NCI-H2107 (cell line): ENCODE results near the gene CXCR1.
"Not testable (repeated sequence)": the region's sequence is repeated elsewhere in the genome, so short reads cannot be mapped to it uniquely, and the experiment has no call there.

ENCODE experiments used
- DNase-seq: peaks from one replicate; lab custom pipeline; 2025; lab: John Stamatoyannopoulos, UW

The CXCR1 gene

DNA sequence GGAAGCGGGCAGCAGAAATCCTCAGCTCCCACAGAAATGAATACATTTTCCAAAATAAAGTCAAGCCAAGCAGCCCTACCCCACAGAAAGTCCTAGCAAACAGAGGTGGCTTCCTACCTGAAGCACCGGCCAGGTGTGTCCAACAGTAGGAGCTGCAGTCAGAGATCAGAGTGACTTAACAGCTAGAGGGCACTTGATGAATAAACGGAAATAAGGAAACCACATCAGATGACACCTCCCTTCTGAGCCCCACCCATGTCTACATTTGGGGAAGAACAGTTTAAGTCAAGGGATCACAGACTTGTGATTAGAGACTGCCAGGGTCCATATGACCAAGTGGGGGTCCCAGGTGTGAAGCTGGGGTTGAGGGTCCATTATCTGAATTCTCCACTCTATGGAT, at the start of gene CXCR1:
CXCR1 (minus strand) TSS at position 172 of the 400 bp plus-strand sequence. CDS start 1,751 bp downstream, outside the sequence.
- DNase-seq: no peak

DNA sequence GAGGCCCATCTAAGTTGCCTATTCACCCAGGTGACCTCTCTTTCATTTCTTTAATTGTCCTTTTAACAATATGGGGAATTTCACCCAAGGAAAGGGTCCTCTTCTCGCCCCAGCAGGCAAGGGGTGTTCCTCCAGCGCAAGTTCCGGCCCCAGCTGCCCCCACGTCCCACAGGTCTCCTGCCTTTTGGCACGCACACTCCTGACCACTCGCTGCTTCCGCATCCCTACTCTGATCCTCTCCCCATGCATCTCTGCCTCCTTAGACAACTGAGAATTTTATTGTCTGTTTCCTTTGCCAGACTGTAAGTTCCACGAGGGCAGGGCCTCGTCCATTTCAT, 49.5 kb upstream of the CXCR1 start:
- DNase-seq: no peak

DNA sequence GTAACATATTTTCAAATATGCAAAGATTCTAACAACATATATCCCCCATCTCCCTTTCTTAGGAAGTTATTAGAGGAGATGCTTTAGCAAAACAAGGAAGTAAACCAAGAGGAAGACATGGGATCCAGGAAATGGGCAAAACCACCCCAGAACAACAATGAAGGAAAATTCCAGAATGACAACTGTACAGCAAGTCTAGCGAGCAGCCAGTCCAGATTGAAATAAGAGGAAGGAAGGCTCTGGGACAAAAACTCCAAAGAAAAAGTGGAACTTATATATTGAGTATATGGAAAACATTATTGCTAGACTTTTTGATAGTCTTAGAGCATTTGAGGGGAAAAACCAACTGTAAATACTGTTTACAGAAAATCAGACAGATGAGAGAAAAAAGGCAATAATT, 47.4 kb upstream of the CXCR1 start:
- DNase-seq: no peak

DNA sequence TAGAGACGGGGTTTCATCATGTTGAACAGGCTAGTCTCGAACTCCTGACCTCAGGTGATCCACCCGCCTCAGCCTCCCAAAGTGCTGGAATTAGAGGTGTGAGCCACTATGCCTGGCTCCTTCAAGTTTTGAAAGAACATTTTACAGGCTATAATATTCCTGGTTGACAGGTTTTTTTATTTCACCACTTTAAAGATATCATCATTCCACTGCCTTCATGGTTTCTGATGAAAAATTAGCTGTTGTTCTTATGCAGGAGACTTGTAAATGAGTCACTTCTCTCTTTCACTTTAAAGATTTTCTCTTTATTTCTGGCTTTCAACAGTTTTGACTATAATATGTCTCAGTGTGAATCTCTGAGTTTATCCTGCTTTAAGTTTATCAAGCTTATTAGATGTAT, 42.3 kb upstream of the CXCR1 start:
- no peak for DNase-seq

DNA sequence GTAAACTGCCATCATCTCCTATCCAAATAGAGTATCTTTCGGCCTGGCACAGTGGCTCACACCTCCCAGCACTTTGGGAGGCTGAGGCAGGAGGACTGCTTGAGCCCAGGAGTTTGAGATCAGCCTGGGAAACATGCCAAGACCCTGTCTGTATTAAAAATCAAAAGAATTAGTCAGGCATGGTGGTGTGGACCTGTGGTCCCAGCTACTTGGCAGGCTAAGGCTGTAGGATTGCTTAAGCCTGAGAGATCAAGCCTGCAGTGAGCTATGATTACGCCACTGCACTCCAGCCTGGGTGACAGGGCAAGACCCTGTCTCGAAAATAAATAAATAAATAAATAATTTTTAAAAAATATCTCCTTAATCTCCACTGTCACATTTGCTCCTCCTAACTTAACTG, 35.5 kb upstream of the CXCR1 start:
- DNase-seq: no peak

- no peak for DNase-seq
Measured at GRCh38 chr2:218196974-218197373, 30.2 kb upstream of the CXCR1 start.

GRCh38 chr2:218194880-218195279, 28.1 kb upstream of the CXCR1 start:
- no peak for DNase-seq

DNA sequence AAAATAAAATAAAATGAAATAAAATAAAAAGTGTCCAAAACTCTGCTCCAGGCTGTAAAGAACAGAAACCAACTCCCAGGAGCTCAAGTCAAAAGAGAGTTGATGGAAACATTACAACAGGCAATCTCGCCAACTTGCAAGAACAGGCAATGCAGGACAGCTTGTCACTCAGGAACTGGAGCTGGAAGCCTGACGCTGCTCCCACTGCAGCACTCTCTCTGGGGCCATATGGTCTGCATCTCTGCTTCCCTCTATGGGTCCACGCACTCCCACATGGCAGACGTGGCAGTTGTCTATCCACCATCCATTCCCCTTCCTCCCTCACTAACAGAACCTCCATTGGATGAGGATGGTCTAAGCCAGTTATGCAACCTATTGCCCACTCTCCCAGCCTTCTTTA, 26.9 kb upstream of the CXCR1 start:
- DNase-seq: no peak

DNA sequence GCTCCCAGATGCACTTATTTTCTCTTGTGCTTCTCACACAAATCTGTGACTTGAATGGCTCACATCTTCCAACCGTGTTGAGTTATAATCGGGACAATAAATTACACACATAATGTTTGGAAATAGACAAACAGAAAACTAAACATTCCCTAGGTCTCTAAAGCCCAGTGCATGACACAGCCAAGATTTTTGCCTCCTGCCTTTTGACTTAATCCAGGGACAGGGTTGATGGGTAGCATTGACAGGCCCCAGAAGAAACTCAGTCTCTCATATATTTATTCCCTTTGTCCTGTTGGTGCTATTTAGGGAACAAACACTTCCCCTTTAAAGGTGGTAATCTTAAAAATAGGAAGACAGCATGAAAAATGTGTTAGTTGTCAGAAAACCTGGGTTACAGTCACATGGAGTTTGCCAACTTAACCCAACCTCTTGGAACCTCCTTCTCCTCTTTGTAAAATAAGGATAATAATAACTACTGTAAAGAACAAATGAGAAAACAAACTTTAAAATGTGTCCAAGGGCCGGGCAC, 26.2 kb upstream of the CXCR1 start:
- DNase-seq: no peak

DNA sequence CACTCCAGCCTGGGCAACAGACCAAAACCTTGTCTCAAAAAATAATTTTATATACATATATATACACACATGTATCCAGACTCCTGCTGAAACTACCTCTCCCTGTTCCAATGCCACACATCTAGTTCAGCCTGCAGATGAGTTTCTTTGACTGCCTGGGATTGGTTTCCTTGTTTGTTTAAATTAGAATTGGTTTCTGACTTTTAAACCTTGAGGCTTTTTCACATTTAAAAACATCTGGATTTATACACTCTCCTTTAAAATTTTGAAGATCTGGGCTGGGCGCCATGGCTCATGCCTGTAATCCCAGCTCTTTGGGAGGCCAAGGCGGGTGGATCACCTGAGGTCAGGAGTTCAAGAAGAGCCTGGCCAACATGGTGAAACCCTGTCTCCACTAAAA, 21.8 kb upstream of the CXCR1 start:
- DNase-seq: no peak

DNA sequence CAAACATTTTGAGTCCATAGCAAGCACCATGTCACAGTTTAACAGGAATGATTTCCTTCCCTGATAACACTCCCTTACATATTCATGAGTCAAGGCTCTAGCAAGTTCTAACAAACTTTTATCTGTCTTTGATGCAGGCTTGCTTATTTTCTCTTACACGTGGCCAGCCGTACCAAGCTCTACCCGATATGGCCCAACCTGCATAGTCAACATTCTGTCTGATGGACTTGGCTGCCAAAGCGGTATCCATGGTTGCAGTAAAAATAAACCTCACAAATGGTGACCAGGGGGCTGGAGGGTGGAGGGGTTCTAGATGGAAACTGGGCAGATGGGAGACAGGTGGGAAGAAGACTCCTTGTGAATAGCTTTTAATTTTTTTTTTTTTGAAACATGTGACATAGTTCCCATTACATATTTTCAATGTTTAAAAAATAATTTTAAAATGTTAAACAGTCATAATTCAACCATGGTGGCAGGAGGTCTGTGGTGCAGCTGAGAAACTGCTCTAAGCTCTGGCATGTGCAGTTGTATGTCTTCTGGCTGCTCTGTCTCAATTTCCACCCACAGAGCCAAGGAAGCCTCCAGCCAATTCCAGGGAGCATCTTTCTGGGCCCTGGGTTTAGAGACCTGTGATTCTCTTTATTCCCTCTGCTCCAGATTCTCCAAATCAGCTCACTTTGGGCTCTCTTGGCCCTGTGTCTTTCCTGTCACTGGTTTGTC, 20.7 kb upstream of the CXCR1 start:
- DNase-seq: no peak

GRCh38 chr2:218186876-218187275, 20.1 kb upstream of the CXCR1 start:
- DNase-seq: no peak

- peak; percentile 2 for DNase-seq
Measured at GRCh38 chr2:218186355-218186766, 19.6 kb upstream of the CXCR1 start.

GRCh38 chr2:218184331-218184730, 17.6 kb upstream of the CXCR1 start:
- no peak for DNase-seq

DNA sequence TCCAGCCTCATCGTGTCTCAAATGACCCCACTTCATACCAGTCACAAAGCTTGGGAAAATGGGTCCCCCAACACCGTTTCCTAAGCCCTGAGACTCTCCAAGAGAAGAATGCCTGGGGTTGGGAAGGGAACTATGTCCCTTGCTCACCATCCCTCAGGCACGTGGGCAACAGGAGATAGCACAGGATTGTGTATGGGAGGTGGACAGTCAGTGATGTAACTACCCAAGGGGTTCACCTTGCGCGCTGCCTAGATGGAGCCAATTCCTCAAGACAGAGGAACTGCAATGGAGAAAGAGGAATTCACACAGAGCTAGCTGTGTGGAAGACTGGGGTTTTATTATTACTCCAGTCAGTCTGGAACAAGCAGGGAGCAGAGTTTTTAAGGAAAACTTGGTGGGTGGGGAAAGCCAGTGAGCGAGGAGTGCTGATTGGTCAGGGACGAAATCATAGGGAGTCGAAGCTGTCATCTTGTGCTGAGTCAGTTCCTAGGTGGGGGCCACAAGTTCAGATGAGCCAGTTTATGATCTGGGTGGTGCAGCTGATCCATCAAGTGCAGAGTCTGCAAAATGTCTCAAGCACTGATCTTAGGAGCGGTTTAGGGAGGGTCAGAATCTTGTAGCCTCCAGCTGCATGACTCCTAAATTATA, 13.8 kb upstream of the CXCR1 start:
- DNase-seq: no peak

GRCh38 chr2:218179782-218180181, 13.0 kb upstream of the CXCR1 start:
- DNase-seq: no peak

DNA sequence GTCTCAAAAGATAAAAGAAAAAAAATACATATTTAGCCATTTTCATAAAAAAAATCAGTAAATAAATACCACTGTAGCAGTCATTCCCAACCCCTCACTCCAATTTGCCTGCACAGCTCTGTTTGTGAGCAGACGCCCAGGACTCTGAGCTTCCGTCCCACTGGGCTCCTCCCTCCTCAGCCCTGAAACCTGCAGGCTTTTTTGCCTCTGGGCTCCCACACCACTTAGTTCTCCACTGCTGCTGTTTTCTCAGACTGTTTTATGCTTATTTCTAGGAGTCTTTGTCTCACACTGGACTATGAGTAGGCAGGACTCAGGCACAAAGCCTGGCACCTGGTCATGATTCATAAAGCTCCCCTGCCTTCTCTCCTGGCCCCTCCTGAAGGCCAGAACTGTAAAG, 6.1 kb upstream of the CXCR1 start:
- no peak for DNase-seq

- DNase-seq: not testable (repeated sequence)
Measured at GRCh38 chr2:218171744-218172143, 5.0 kb upstream of the CXCR1 start.

DNA sequence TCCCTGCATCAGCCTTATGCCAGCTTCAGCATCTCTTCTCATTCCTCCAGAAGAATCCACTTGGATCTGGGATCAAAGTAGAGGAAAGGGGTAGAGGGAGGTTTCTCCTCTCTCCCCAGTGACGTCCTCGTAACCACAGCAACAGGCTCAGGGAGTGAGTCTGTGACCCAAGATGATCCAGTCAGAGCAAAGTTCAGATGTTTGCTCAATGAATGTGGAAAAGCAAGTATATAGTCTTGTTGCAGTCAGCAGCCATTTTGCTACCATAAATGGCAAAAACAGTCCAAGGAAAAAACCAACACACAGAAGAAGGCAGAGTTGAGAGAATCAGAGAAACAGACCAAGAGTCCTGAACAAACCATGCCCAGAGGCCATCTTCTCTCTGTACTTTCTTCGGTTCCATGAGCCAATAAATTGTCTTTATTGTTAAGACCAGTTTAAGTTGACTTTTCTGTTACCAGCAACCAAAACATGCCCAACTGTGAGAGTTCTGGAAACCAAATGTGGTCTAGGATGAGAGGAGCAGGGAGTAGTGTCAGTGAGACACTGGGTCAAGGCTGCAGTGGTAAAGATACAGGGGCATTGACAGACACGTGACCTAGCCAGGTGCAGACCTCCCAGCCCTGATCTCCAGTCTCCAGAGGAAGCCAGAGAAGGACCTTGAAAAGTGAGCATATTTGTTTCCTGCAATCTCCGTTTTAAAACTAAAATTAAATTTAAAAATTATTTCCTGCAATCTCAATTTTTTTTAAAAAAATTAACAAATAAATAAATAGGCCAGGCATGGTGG, 3.2 kb upstream of the CXCR1 start:
- no peak for DNase-seq

- DNase-seq: no peak
Measured at GRCh38 chr2:218168635-218169462, 2.1 kb upstream of the CXCR1 start.

GRCh38 chr2:218168016-218168415, 1.3 kb upstream of the CXCR1 start:
- DNase-seq: no peak

- DNase-seq: no peak
Measured at GRCh38 chr2:218162814-218163213, 3.9 kb downstream of the CXCR1 start.
